Smooth muscle cell (in vitro differentiated cells): ENCODE results near the gene USH2A. TPM values are rescaled to one million over a fixed set of nuclear protein-coding genes. Genes with fewer than 3 reads are reported as not detected.

ENCODE experiments used
- DNase-seq: peaks from one replicate; lab custom pipeline; 2025; ENCODE audit not compliant: unreplicated experiment; lab: John Stamatoyannopoulos, UW
- H2AFZ ChIP-seq: fragments of 200-600 bp; sonication (generic); 2 replicates; pipeline ENCODE4 v1.6.0; 2016; ENCODE audit warnings: antibody characterized with exemption, low read depth, mild to moderate bottlenecking
- H3F3A ChIP-seq: fragments of 200-600 bp; sonication (generic); 2 replicates; pipeline ENCODE4 v1.6.0; 2017; ENCODE audit warnings: antibody characterized with exemption, low read depth
- H3K27ac ChIP-seq: fragments of 200-600 bp; sonication (generic); 2 replicates; pipeline ENCODE4 v1.5.1; 2016; ENCODE audit warnings: low read depth, mild to moderate bottlenecking
- H3K27me3 ChIP-seq: fragments of 200-600 bp; sonication (generic); 2 replicates; pipeline ENCODE4 v1.6.1; 2016; ENCODE audit warnings: low read depth, mild to moderate bottlenecking
- H3K36me3 ChIP-seq: fragments of 200-600 bp; sonication (generic); 2 replicates; pipeline ENCODE4 v1.5.1; 2016; ENCODE audit warnings: low read depth
- H3K4me1 ChIP-seq: fragments of 200-600 bp; sonication (generic); 2 replicates; pipeline ENCODE4 v1.5.1; 2016; ENCODE audit warnings: low read depth
- H3K4me2 ChIP-seq: fragments of 200-600 bp; sonication (generic); 2 replicates; pipeline ENCODE4 v1.6.0; 2016; ENCODE audit warnings: mild to moderate bottlenecking
- H3K4me3 ChIP-seq: fragments of 200-600 bp; sonication (generic); 2 replicates; pipeline ENCODE4 v1.5.1; 2016; ENCODE audit warnings: mild to moderate bottlenecking
- H3K79me2 ChIP-seq: fragments of 200-600 bp; sonication (generic); 2 replicates; pipeline ENCODE4 v1.6.0; 2016; ENCODE audit warnings: low read depth, mild to moderate bottlenecking
- H3K9ac ChIP-seq: fragments of 200-600 bp; sonication (generic); 2 replicates; pipeline ENCODE4 v1.6.0; 2016; ENCODE audit warnings: low read depth
- H3K9me3 ChIP-seq: fragments of 200-600 bp; sonication (generic); replicated peaks from 2 replicates; pipeline ENCODE4 v1.5.1; 2016; ENCODE audit warnings: low read depth
- H4K20me1 ChIP-seq: fragments of 200-600 bp; sonication (generic); 2 replicates; pipeline ENCODE4 v1.6.0; 2016; ENCODE audit warnings: low read depth
- WGBS: methylation state at CpG from one replicate; pipeline ENCODE4 v1.1.7; 2016; ENCODE audit warnings: low lambda C conversion rate; 5-methylcytosine and 5-hydroxymethylcytosine counted together
- polyA plus RNA-seq: library from polyadenylated mRNA; unstranded; fragments of >200 nt; fragmentation: Nextera tagmentation; extraction: Ambion mirVana; gene quantifications from 2 replicates; pipeline ENCODE4 v1.2.1, GENCODE V29; 2016
- total RNA-seq: library from RNA; depleted of rRNA; stranded (reverse); fragments of >200 nt; gene quantifications from 2 replicates; pipeline ENCODE4 v1.2.3, GENCODE V29; 2014
- TF ChIP-seq, protein P1 (sequence below): fragments of 200-600 bp; sonication (generic); IDR thresholded peaks from 2 replicates; pipeline ENCODE4 v1.5.1; 2017; ENCODE audit warnings: borderline replicate concordance, mild to moderate bottlenecking, antibody characterized with exemption; ENCODE audit not compliant: insufficient read depth, poor library complexity, severe bottlenecking

Gene USH2A
- total and polyA plus RNA-seq, 2 experiments from 2014 or later, result under 0.01 TPM; not detected in 1

GRCh38 chr1:215744419-215744818 is 678.8 kb downstream of the USH2A start:
- H3K79me2 ChIP-seq, result no peaks in the 10 kb centered on the region
- H3K9ac ChIP-seq, result no peak overlapping the region
- H4K20me1 ChIP-seq, result no peaks in the 10 kb centered on the region
- H3K9me3 ChIP-seq, result no peaks in the 10 kb centered on the region
- no peaks in the 10 kb centered on the region for H3F3A ChIP-seq
- no peak for DNase-seq
- TF ChIP-seq, protein P1, sequence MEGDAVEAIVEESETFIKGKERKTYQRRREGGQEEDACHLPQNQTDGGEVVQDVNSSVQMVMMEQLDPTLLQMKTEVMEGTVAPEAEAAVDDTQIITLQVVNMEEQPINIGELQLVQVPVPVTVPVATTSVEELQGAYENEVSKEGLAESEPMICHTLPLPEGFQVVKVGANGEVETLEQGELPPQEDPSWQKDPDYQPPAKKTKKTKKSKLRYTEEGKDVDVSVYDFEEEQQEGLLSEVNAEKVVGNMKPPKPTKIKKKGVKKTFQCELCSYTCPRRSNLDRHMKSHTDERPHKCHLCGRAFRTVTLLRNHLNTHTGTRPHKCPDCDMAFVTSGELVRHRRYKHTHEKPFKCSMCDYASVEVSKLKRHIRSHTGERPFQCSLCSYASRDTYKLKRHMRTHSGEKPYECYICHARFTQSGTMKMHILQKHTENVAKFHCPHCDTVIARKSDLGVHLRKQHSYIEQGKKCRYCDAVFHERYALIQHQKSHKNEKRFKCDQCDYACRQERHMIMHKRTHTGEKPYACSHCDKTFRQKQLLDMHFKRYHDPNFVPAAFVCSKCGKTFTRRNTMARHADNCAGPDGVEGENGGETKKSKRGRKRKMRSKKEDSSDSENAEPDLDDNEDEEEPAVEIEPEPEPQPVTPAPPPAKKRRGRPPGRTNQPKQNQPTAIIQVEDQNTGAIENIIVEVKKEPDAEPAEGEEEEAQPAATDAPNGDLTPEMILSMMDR, result no peak
- WGBS, result 89% methylated on average over 1 of the region's 1 CpG
- peaks cover 6% of the 10 kb centered on the region for H3K4me1 ChIP-seq
- no peak overlapping the region for H3K4me3 ChIP-seq
- no peaks in the 10 kb centered on the region for H3K36me3 ChIP-seq
- peak overlapping the region; percentile 17 for H3K4me2 ChIP-seq
- H2AFZ ChIP-seq, result no peak overlapping the region
- peak overlapping the region; percentile 3 for H3K27ac ChIP-seq
- no peaks in the 10 kb centered on the region for H3K27me3 ChIP-seq

DNA sequence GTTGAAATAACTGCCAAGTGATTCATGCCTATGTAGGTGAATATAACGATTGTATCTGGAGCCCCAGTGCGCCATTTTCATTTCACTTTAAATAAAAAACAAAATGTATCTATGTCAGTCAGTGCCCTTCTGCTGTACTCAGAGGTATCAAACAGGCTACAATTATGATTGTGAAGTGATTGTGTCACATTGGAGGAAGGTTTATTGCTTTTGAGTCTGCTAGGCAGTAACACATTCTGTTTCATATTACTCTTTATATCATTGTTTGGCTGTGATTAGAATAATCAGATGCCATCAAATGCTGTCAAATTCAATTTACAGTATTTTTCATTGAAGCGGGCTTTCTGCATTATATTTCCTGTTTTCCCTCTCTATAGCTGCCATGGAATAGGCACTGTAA is 684.2 kb downstream of the USH2A start:
- Histone ChIP-seq H3K9ac (no peak overlapping the region), H3K27ac (no peak overlapping the region), H3K4me2 (no peak overlapping the region), H4K20me1 (no peaks in the 10 kb centered on the region), H3F3A (no peaks in the 10 kb centered on the region), H2AFZ (no peak overlapping the region), H3K9me3 (no peaks in the 10 kb centered on the region), H3K4me3 (no peak overlapping the region), H3K79me2 (no peaks in the 10 kb centered on the region), H3K27me3 (no peaks in the 10 kb centered on the region), H3K36me3 (no peaks in the 10 kb centered on the region), H3K4me1 (no peaks in the 10 kb centered on the region)
- TF ChIP-seq, protein P1, result no peak
- DNase-seq, result no peak
- WGBS, result 94% methylated on average over 3 of the region's 3 CpGs

GRCh38 chr1:215731699-215732098 is 691.5 kb downstream of the USH2A start:
- Histone ChIP-seq H3K79me2 (no peaks in the 10 kb centered on the region), H3K4me1 (no peaks in the 10 kb centered on the region), H3K4me3 (no peak overlapping the region), H3K4me2 (no peak overlapping the region), H3F3A (no peaks in the 10 kb centered on the region), H2AFZ (no peak overlapping the region), H3K9me3 (no peaks in the 10 kb centered on the region), H3K27me3 (no peaks in the 10 kb centered on the region), H3K36me3 (no peaks in the 10 kb centered on the region), H3K9ac (no peak overlapping the region), H4K20me1 (no peaks in the 10 kb centered on the region), H3K27ac (no peak overlapping the region)
- DNase-seq, result no peak
- TF ChIP-seq, protein P1, result no peak

DNA sequence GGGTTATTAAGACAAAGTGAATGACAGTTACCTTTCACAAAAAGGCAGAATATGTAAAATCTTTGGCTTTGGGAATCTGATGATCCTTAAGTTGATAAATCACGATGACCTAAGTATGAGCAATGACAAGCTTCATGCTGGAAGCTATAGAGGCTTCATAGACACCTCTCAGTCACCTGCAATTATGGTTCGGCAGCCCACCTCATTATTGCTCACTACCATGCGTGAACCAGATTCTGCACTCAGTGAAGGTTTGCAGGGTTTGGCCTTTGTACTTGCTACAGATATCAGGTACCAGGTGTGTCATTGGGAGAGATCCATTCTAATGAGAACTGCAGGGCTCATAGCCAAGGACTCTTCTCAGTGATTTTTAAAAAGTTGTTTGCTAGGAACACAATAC is 692.6 kb downstream of the USH2A start:
- H4K20me1 ChIP-seq, result no peaks in the 10 kb centered on the region
- TF ChIP-seq, protein P1, result no peak

More for the DNA sequence above, 692.6 kb downstream of the USH2A start:
- no peak overlapping the region for H2AFZ ChIP-seq
- no peaks in the 10 kb centered on the region for H3K9me3 ChIP-seq
- WGBS, result 89% methylated on average over 3 of the region's 3 CpGs
- H3K27me3 ChIP-seq, result no peaks in the 10 kb centered on the region
- H3K36me3 ChIP-seq, result no peaks in the 10 kb centered on the region
- H3F3A ChIP-seq, result no peaks in the 10 kb centered on the region
- H3K4me3 ChIP-seq, result no peak overlapping the region
- no peak for DNase-seq
- no peak overlapping the region for H3K27ac ChIP-seq
- no peaks in the 10 kb centered on the region for H3K4me1 ChIP-seq
- no peak overlapping the region for H3K9ac ChIP-seq
- H3K4me2 ChIP-seq, result no peak overlapping the region
- no peaks in the 10 kb centered on the region for H3K79me2 ChIP-seq
